HG03558 (cell line): ENCODE data around the gene DUOX1.

Experiments
- ATAC-seq: cut with Tn5 transposase; IDR thresholded peaks from one replicate; pipeline ENCODE4 v1.9.1; 2021; ENCODE audit warnings: moderate number of reproducible peaks; ENCODE audit not compliant: unreplicated experiment; ENCODE audit errors: extremely low read depth

DUOX1 gene

GRCh38 chr15:45139770-45140169 is 10.0 kb downstream of the DUOX1 start:
- ATAC-seq = no peak

- ATAC-seq = no peak
Observed at GRCh38 chr15:45140557-45141250, 10.9 kb downstream of the DUOX1 start.

GRCh38 chr15:45141386-45141785 is 11.6 kb downstream of the DUOX1 start:
- ATAC-seq = no peak

- ATAC-seq = no peak
Observed at GRCh38 chr15:45143056-45143455, 13.3 kb downstream of the DUOX1 start.

- no peak for ATAC-seq
Observed at GRCh38 chr15:45143946-45144345, 14.2 kb downstream of the DUOX1 start.

GRCh38 chr15:45144775-45145174 is 15.0 kb downstream of the DUOX1 start:
- ATAC-seq = no peak

GRCh38 chr15:45146405-45146804 is 16.6 kb downstream of the DUOX1 start:
- no peak for ATAC-seq

GRCh38 chr15:45147606-45148005 is 17.8 kb downstream of the DUOX1 start:
- ATAC-seq = no peak

- ATAC-seq = no peak
Observed at GRCh38 chr15:45148076-45149059, 18.6 kb downstream of the DUOX1 start.

- no peak for ATAC-seq
Observed at GRCh38 chr15:45149060-45149459, 19.3 kb downstream of the DUOX1 start.

GRCh38 chr15:45150481-45150880 is 20.7 kb downstream of the DUOX1 start:
- ATAC-seq = no peak

- ATAC-seq = no peak
Observed at GRCh38 chr15:45150997-45151396, 21.2 kb downstream of the DUOX1 start.

- no peak for ATAC-seq
Observed at GRCh38 chr15:45151998-45152828, 22.4 kb downstream of the DUOX1 start.

- ATAC-seq = no peak
Observed at GRCh38 chr15:45155739-45156138, 25.9 kb downstream of the DUOX1 start.

- no peak for ATAC-seq
Observed at GRCh38 chr15:45156744-45157455, 27.1 kb downstream of the DUOX1 start.

- no peak for ATAC-seq
Observed at GRCh38 chr15:45157974-45158373, 28.2 kb downstream of the DUOX1 start.

- ATAC-seq = no peak
Observed at GRCh38 chr15:45161666-45162065, 31.9 kb downstream of the DUOX1 start.

- ATAC-seq = no peak
Observed at GRCh38 chr15:45162771-45163507, 33.1 kb downstream of the DUOX1 start.

- ATAC-seq = no peak
Observed at GRCh38 chr15:45163508-45163856, 33.7 kb downstream of the DUOX1 start.
